Measurements from ENCODE around the gene OLFML2B. TPM values are rescaled to one million over a fixed set of nuclear protein-coding genes. Genes with fewer than 3 reads are reported as not detected.

OLFML2B gene
- total RNA-seq, 2 donors from 2014 or later = 0.75 to 1.00 TPM

DNA sequence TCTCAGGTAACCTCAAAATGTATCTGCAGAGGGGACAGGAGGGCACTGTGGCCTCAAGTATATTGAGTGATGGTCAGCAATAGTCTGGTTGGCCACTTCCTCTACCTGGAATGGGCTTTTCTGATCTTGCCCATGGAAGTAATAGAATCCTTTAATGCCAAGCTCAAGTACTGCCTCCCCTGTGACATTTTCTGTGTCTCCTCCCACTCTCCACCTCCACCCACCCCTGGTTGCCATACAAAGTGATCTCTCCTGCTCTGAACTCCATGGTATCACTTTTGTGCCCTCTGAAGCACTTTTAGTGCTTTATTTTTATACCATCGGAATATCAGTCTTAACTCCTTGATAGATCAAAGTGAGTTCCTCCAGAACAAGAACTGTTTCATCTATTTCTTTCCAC is 36.6 kb upstream of the OLFML2B start:
- no peaks in the 10 kb centered on the region for H3K4me1 ChIP-seq (ENCODE audit: control insufficient read depth, insufficient read depth, low read length)
- no peak overlapping the region for H3K27ac ChIP-seq (ENCODE audit: low read depth, low read length)
- H3K9me3 Mint-ChIP-seq = no peaks in the 10 kb centered on the region
- peaks cover 8% of the 10 kb centered on the region for H3K27me3 Mint-ChIP-seq (ENCODE audit: insufficient read depth)
- 95 to 100% methylated on average over 1 of the region's 1 CpG for WGBS, 2 experiments (ENCODE audit: insufficient coverage in 1 of 2, insufficient read length in 1 of 2)
- peaks cover 26% of the 10 kb centered on the region for H3K27me3 ChIP-seq (ENCODE audit: control insufficient read depth, insufficient read depth, low read length, poor library complexity, severe bottlenecking)
- H3K4me3 Mint-ChIP-seq = no peak overlapping the region
- DNase-seq = no peak
- no peaks in the 10 kb centered on the region for H3K9me3 ChIP-seq (ENCODE audit: control insufficient read depth, low read length)
- H3K4me3 ChIP-seq (ENCODE audit: low read length) = no peak overlapping the region
- no peaks in the 10 kb centered on the region for H3K36me3 ChIP-seq (ENCODE audit: control insufficient read depth, insufficient read depth, low read length)
- TF ChIP-seq CTCF (conservative IDR thresholded peaks at IDR 0.05) = no peak
- H3K4me1 Mint-ChIP-seq = peaks cover 8% of the 10 kb centered on the region
- no peak overlapping the region for H3K27ac Mint-ChIP-seq
- H3K36me3 Mint-ChIP-seq (ENCODE audit: low read depth) = no peaks in the 10 kb centered on the region
- H3K9ac ChIP-seq (ENCODE audit: extremely low read depth, low read length, poor library complexity, severe bottlenecking) = no peak overlapping the region

DNA sequence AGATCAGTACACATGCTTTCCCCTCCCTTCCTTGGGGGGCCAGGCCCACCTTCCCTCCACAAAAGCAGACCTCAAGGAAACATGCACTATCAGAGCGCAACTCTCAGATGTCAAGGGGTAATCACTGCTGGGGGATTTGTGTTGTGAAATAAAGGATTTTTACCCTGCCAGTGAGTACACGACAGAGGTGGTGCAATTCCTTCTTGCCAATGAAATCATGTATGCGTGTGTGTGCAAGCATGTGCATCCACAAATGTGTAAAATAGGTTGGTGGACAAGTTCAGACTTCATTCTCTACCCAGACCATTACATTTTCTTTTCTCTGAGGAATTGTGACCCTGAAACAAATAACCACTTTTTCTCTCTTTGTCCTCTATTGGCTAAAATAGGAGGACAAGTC is 36.1 kb upstream of the OLFML2B start:
- Mint-ChIP-seq H3K4me3 (no peak overlapping the region), H3K27me3 (ENCODE audit: insufficient read depth) (peaks cover 8% of the 10 kb centered on the region), H3K4me1 (peaks cover 4% of the 10 kb centered on the region), H3K9me3 (no peaks in the 10 kb centered on the region), H3K36me3 (ENCODE audit: low read depth) (no peaks in the 10 kb centered on the region), H3K27ac (no peak overlapping the region)
- Histone ChIP-seq H3K9ac (ENCODE audit: extremely low read depth, low read length, poor library complexity, severe bottlenecking) (no peak overlapping the region), H3K36me3 (ENCODE audit: control insufficient read depth, insufficient read depth, low read length) (no peaks in the 10 kb centered on the region), H3K4me1 (ENCODE audit: control insufficient read depth, insufficient read depth, low read length) (no peaks in the 10 kb centered on the region), H3K4me3 (ENCODE audit: low read length) (no peak overlapping the region), H3K27me3 (ENCODE audit: control insufficient read depth, insufficient read depth, low read length, poor library complexity, severe bottlenecking) (peaks cover 26% of the 10 kb centered on the region), H3K27ac (ENCODE audit: low read depth, low read length) (no peak overlapping the region), H3K9me3 (ENCODE audit: control insufficient read depth, low read length) (no peaks in the 10 kb centered on the region)
- WGBS, 2 experiments (ENCODE audit: insufficient coverage in 1 of 2, insufficient read length in 1 of 2) = 88 to 100% methylated on average over 2 to 3 of the region's 3 CpGs
- no peak for DNase-seq
- no peak for TF ChIP-seq CTCF (conservative IDR thresholded peaks at IDR 0.05)

- H3K27ac Mint-ChIP-seq = no peak overlapping the region
- no peaks in the 10 kb centered on the region for H3K4me1 Mint-ChIP-seq
- Histone ChIP-seq H3K9ac (ENCODE audit: extremely low read depth, low read length, poor library complexity, severe bottlenecking) (no peak overlapping the region), H3K9me3 (ENCODE audit: control insufficient read depth, low read length) (no peaks in the 10 kb centered on the region), H3K4me1 (ENCODE audit: control insufficient read depth, insufficient read depth, low read length) (no peaks in the 10 kb centered on the region), H3K4me3 (ENCODE audit: low read length) (no peak overlapping the region), H3K36me3 (ENCODE audit: control insufficient read depth, insufficient read depth, low read length) (no peaks in the 10 kb centered on the region), H3K27ac (ENCODE audit: low read depth, low read length) (no peak overlapping the region), H3K27me3 (ENCODE audit: control insufficient read depth, insufficient read depth, low read length, poor library complexity, severe bottlenecking) (peaks cover 26% of the 10 kb centered on the region)
- WGBS, 2 experiments (ENCODE audit: insufficient coverage in 1 of 2, insufficient read length in 1 of 2) = 99% methylated on average over 3 of the region's 3 CpGs; no CpG with 5 or more reads in 1 of the 2 experiments
- DNase-seq = no peak
- H3K9me3 Mint-ChIP-seq = no peaks in the 10 kb centered on the region
- no peaks in the 10 kb centered on the region for H3K36me3 Mint-ChIP-seq (ENCODE audit: low read depth)
- H3K27me3 Mint-ChIP-seq (ENCODE audit: insufficient read depth) = peaks cover 15% of the 10 kb centered on the region
- no peak overlapping the region for H3K4me3 Mint-ChIP-seq
- no peak for TF ChIP-seq CTCF (conservative IDR thresholded peaks at IDR 0.05)
Observed at GRCh38 chr1:162056579-162056978, 32.9 kb upstream of the OLFML2B start.
